Superior temporal gyrus (tissue), 1 donor: ENCODE results near the gene APLNR.
"Not testable (repeated sequence)": the region's sequence is repeated elsewhere in the genome, so short reads cannot be mapped to it uniquely, and the experiment has no call there.

Source experiments
- DNase-seq: peaks from one replicate; pipeline ENCODE4 v3.0.0-alpha.2; 2016; ENCODE audit errors: extremely low spot score

APLNR gene

DNA sequence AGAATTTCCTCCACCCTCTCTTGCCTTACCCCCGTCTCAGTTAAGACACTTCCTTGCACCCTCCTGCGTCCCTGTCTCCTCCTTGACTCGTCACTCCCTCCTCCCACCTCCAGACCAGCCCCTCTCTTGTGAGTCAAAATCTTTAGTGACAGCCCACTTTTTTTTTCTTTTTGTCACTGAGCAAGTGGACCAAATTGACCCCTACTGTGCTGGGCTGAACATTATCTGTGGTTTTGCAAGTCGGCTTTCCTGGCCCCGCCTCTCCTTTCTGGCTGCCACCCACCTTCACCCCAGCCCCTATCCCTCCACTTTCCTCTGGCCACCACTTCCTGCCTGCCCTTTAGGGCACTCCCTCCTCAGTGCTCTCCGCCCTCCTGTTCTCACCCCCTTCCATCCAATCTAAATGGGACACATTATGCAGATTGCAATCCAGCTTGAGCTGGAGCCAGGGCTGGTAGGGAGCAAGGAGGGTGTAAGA, at the start of gene APLNR:
Gene APLNR, minus strand, starts transcription at position 47 of the 478 bp plus-strand sequence. CDS start 246 bp downstream, outside the sequence.
- DNase-seq: no peak

GRCh38 chr11:57283231-57283990, 46.4 kb upstream of the APLNR start:
- DNase-seq: no peak

GRCh38 chr11:57281546-57281945, 44.5 kb upstream of the APLNR start:
- not testable (repeated sequence) for DNase-seq

GRCh38 chr11:57279116-57279515, 42.1 kb upstream of the APLNR start:
- no peak for DNase-seq

GRCh38 chr11:57278721-57279095, 41.7 kb upstream of the APLNR start:
- DNase-seq: no peak

GRCh38 chr11:57277845-57278720, 41.0 kb upstream of the APLNR start:
- DNase-seq: peak; percentile 74

DNA sequence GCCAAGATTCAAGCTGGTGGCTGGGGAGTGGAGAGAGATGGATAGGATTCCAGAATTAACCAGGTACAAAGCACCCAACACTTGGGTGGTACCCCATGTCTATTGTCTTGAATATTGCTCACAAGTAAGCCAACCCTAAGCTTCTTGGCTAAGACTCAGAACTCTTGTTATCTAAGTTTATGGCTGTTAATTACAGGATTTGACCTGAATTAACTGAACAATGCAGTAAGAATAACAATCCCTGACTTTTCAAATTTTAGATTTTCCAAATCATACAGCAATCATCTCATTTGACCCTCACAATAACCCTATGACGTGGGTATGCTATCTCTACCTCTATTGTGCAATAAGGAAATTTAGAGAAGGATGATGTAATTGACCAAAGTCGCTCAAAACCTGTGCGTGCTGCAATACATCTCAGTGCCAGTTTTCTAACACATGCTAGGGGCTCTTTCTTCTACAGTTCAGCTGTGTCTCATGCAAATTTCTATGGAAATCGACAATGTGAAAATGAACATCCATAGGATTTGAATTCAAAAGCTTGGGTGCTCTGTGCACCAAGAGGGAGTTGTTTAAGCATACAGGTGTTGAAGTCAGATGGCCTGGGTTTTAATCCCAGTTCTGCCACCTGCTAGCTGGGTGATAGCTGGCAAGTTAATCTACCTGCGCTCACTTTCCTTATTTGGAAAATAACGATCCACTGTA, 40.1 kb upstream of the APLNR start:
- no peak for DNase-seq

DNA sequence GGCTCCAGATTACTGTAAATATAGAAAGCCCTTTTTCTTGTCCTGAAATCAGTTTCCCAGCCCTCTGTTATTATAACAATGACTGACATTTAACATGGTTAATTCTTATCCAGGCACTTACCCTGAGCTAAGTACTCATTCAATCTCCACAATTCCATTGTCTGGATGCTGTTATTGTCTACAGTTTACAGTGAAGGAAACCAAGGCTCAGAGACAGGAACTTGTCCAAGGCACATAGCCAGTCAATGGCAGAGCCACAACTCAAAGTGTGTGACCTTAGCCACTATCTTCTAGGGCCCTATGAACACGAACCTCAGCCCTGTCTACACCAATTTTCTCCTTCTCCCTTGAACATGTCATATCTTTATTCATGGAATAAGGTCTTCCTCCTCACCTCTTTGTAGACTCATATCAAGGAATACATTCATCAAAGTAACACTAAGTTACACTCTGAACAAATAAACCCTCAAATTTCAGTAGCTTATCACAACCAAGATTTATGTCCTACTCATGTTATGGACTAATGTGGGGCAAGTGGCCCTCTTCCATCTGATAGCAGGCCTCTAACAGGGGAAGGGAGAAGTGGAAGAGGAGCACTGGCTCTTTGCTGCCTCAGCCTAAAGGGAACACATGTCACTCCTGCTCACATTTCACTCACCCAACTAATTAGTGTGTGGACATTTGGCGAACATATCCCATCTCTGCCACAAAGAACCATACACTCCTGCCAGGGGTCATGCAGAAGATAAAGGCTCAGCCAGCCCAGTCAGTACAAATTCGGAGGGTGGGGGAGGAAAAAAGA, 39.3 kb upstream of the APLNR start:
- DNase-seq: no peak

DNA sequence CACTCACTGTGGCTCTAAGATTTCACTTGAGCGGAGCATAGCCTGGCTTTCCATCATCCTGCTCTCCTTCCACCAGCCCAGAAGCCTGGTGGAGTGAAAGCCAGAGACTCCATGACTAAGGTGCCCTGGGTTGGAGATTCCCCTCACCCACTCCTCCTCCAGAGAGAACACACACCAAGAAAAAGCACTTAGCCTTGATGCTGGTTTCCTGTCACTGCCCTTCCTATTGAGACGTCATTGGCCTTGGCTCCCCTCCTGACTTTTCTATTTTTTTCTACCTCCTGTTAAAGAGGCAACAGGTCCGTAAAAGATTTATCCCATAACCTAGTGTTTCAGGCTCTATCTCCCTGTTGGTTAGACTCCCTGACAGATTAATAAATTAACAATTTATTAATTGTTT, 38.5 kb upstream of the APLNR start:
- DNase-seq: no peak

- no peak for DNase-seq
These were observed 38.0 kb upstream of the APLNR start for GRCh38 chr11:57274904-57275498.

- no peak for DNase-seq
These were observed 36.5 kb upstream of the APLNR start for GRCh38 chr11:57273448-57274058.

DNA sequence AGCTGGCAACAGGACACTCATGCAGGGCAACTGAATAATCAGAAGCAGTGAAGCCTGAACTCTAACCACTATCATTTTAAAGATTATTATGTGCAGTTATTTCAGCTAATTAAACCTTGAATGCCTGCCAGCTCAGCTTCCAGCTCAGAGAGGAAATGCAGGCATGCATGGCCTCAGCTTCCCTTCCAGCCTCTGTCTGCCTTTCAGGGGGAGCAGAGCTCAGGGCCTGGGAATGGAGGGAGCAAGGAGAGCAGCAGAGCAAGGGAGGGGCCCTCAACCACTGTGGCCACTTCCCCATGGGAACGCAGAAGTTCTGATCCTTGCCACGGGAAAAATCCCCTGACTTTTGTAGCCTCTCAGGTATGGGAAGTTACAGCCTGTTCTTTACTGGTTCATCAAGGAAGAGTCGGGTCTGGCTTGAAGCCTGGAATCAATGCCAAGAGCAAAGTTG, 32.5 kb upstream of the APLNR start:
- DNase-seq: no peak

DNA sequence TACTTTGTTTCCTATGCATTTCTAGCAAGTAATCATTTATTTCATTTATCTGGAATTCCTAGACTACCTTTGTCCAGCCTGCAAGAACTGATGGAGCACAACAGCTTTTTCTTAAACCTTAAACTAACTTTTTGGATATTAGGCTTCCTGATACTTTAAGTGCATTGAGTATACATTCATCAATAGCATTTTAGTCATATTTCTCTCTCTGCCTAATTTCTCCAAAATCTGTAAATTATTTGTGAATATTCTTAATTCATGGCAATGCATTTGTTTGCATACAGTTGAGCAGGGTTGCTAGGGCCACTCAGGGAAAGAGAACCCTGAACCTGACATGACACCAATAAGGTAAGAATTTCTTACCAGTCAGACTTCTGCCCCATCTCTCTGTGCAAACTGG, 29.1 kb upstream of the APLNR start:
- no peak for DNase-seq

- DNase-seq: no peak
These were observed 26.3 kb upstream of the APLNR start for GRCh38 chr11:57263351-57263750.

DNA sequence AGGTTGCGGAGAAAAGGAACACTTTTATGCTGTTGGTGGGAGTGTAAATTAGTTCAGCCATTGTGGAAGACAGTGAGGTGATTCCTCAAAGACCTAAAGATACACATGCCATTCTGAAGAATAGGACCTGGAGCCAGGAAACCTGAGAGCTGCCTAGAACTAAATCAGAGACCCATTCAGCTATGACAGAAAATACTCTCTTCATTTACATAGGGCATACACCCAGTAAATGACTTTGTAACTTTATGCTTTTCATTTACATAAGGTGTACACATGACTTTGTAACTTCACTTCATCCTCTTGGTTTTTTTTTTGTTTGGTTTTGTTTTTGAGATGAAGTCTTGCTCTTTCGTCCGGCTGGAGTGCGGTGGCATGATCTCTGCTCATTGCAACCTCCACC, 25.1 kb upstream of the APLNR start:
- no peak for DNase-seq

DNA sequence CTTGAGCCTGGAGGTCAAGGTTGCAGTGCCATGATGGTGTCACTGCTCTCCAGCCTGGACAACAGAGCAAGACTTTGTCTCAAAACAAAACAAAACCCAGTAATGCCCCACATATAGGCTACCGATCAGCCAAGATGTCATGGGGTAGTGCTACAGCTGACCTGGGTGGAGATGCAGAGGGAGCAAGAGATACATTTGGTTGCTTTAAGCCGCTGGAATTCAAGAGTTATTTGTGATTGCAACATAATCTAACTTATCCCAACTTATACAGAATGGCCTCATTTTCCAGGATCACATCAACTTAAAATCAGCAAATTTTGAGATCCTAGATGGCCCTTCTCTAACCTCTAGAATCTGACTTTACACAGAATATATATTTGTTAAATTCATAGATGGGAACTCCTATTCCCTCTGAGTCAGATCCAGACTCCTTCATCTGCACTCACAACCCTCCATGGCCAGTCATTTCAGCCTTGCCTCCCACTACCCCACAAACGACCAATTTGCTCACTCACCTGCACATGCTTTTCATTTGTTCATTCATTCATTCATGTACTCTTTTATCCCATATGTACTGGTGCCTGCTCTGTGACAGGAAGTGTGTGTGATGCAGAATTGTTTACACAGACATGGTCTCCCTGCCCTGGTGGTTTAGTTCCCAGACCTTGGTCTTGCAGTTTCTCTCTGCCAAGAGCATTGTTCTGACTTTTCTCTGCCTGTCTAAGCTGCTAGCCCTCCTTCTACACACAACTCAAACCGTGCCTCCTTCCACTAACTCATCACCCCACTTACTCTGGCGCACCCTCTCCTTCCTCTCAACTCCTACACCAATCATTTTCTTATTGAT, 24.1 kb upstream of the APLNR start:
- no peak for DNase-seq

- no peak for DNase-seq
These were observed 19.1 kb upstream of the APLNR start for GRCh38 chr11:57256119-57256518.

- no peak for DNase-seq
These were observed 18.6 kb upstream of the APLNR start for GRCh38 chr11:57255618-57256017.

- no peak for DNase-seq
These were observed 17.6 kb upstream of the APLNR start for GRCh38 chr11:57254631-57255030.
